ENCODE data around the gene TIMM22.

DNA sequence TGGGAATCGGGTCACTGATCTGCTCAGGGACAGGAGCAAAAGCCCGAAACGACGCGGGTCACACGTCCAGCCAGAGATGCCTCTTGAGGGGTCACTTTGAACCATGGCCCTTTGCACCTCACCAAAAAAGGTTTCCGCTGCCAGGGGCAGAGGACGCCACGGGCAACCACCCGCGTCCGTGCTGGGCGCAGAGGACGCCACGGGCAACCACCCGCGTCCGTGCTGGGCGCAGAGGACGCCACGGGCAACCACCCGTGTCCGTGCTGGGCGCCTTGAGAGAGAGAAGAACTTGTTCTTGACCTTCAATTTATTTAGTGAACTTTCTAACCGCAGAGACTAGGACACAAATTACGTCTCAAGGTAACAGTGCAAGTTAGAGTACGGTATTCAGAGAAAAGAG, 35.5 kb downstream of the TIMM22 start:
- TF ChIP-seq, protein P1, sequence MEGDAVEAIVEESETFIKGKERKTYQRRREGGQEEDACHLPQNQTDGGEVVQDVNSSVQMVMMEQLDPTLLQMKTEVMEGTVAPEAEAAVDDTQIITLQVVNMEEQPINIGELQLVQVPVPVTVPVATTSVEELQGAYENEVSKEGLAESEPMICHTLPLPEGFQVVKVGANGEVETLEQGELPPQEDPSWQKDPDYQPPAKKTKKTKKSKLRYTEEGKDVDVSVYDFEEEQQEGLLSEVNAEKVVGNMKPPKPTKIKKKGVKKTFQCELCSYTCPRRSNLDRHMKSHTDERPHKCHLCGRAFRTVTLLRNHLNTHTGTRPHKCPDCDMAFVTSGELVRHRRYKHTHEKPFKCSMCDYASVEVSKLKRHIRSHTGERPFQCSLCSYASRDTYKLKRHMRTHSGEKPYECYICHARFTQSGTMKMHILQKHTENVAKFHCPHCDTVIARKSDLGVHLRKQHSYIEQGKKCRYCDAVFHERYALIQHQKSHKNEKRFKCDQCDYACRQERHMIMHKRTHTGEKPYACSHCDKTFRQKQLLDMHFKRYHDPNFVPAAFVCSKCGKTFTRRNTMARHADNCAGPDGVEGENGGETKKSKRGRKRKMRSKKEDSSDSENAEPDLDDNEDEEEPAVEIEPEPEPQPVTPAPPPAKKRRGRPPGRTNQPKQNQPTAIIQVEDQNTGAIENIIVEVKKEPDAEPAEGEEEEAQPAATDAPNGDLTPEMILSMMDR (IDR thresholded peaks at IDR 0.05 in 4 of 5, conservative IDR thresholded peaks at IDR 0.05 in 1 of 5): no peak
- TF ChIP-seq POLR2A (IDR thresholded peaks at IDR 0.05): no peak

All from gastrocnemius medialis (tissue), 4 donors.